IMR-90 (cell line): ENCODE results near the gene WDFY1. TPM values are rescaled to one million over a fixed set of nuclear protein-coding genes. Genes with fewer than 3 reads are reported as not detected.
A peak's percentile ranks its signal among the peaks of the same experiment; 100 is the strongest.

Experiments
- ATAC-seq: fragments of 200-7000 bp; cut with Tn5 transposase; 2 replicates; pipeline ENCODE4 v1.9.1; 2020; ENCODE audit warnings: low read depth, mild to moderate bottlenecking, moderate library complexity
- BruUV-seq: library from RNA; stranded (reverse); fragments of 400-500 nt; replicated peaks from 2 replicates; lab custom pipeline; 2021; lab: Mats Ljungman, UMichigan
- CTCF ChIA-PET: fragments of 300-600 bp; formaldehyde crosslinking; extraction: SDS; loops from one replicate; lab custom pipeline; 2021; ENCODE audit warnings: antibody characterized with exemption; lab: Yijun Ruan, JAX
- POLR2A ChIA-PET: fragments of 300-600 bp; sonication (Branson Sonifier 250); formaldehyde crosslinking; loops from one replicate; lab custom pipeline; 2022; ENCODE audit warnings: antibody characterized with exemption; ENCODE audit not compliant: unreplicated experiment; lab: Charles Lee
- DNase-seq: peaks from one replicate; pipeline ENCODE4 v3.0.0; 2013
- H2AFZ ChIP-seq: replicated peaks from 2 replicates; pipeline ENCODE3; 2013; ENCODE audit warnings: low read length, mild to moderate bottlenecking; ENCODE audit not compliant: poor library complexity
- H2AK5ac ChIP-seq: 2 replicates; pipeline ENCODE4 v1.6.1; 2013; ENCODE audit warnings: low read depth, low read length, inconsistent platforms
- H2AK9ac ChIP-seq: replicated peaks from 2 replicates; pipeline ENCODE3; 2013; ENCODE audit warnings: mild to moderate bottlenecking, low read depth, low read length, moderate library complexity; ENCODE audit not compliant: poor library complexity
- H2BK120ac ChIP-seq: 2 replicates; pipeline ENCODE4 v1.6.1; 2013; ENCODE audit warnings: low read depth, low read length, inconsistent platforms
- H2BK15ac ChIP-seq: 3 replicates; pipeline ENCODE4 v1.6.1; 2013; ENCODE audit warnings: low read depth, low read length, inconsistent platforms
- H2BK20ac ChIP-seq: 2 replicates; pipeline ENCODE4 v1.6.1; 2013; ENCODE audit warnings: low read depth, mild to moderate bottlenecking, inconsistent platforms, low read length, moderate library complexity
- H2BK5ac ChIP-seq: 2 replicates; pipeline ENCODE4 v1.6.1; 2013; ENCODE audit warnings: mild to moderate bottlenecking, low read depth, low read length, inconsistent platforms; ENCODE audit not compliant: poor library complexity, severe bottlenecking
- H3K14ac ChIP-seq: replicated peaks from 2 replicates; pipeline ENCODE4 v1.6.1; 2013; ENCODE audit warnings: low read depth, low read length, inconsistent platforms
- H3K18ac ChIP-seq: 2 replicates; pipeline ENCODE4 v1.6.1; 2013; ENCODE audit warnings: low read depth, low read length, control low read depth
- H3K23ac ChIP-seq: 2 replicates; pipeline ENCODE4 v1.6.1; 2013; ENCODE audit warnings: low read depth, low read length, inconsistent platforms
- H3K27ac ChIP-seq: 2 replicates; pipeline ENCODE4 v1.5.1; 2013; ENCODE audit warnings: mild to moderate bottlenecking, control low read depth, low read length; ENCODE audit not compliant: insufficient read depth
- H3K27me3 ChIP-seq: 2 replicates; pipeline ENCODE4 v1.6.1; 2013; ENCODE audit warnings: low read length; ENCODE audit not compliant: control insufficient read depth, insufficient read depth
- H3K36me3 ChIP-seq: 2 replicates; pipeline ENCODE4 v1.6.1; 2013; ENCODE audit warnings: low read length, mixed read lengths; ENCODE audit not compliant: control insufficient read depth, insufficient read depth
- H3K4ac ChIP-seq: 2 replicates; pipeline ENCODE4 v1.6.1; 2013; ENCODE audit warnings: low read depth, low read length, inconsistent platforms
- H3K4me1 ChIP-seq: 2 replicates; pipeline ENCODE4 v1.6.1; 2013; ENCODE audit warnings: low read length, mixed read lengths; ENCODE audit not compliant: control insufficient read depth, insufficient read depth
- H3K4me2 ChIP-seq: 2 replicates; pipeline ENCODE4 v1.6.1; 2013; ENCODE audit warnings: low read depth, mild to moderate bottlenecking, control low read depth, low read length, moderate library complexity
- H3K4me3 ChIP-seq: 2 replicates; pipeline ENCODE4 v1.5.1; 2013; ENCODE audit warnings: low read depth, mild to moderate bottlenecking, control low read depth, low read length, moderate library complexity; ENCODE audit not compliant: insufficient read depth
- H3K56ac ChIP-seq: 2 replicates; pipeline ENCODE4 v1.6.1; 2013; ENCODE audit warnings: low read length, inconsistent platforms; ENCODE audit not compliant: insufficient read depth; ENCODE audit errors: extremely low read depth
- H3K79me1 ChIP-seq, 2 experiments: 2 replicates each; pipeline ENCODE4 v1.6.1; 2013; ENCODE audit warnings: low read length in 2 of 2, inconsistent platforms in 1 of 2, low read depth in 1 of 2
- H3K9ac ChIP-seq: 2 replicates; pipeline ENCODE4 v1.6.1; 2013; ENCODE audit warnings: low read depth, low read length, control low read depth
- H3K9me1 ChIP-seq: 2 replicates; pipeline ENCODE4 v1.6.1; 2013; ENCODE audit warnings: low read length, inconsistent platforms; ENCODE audit not compliant: insufficient read depth
- H3K9me3 ChIP-seq: 2 replicates; pipeline ENCODE4 v1.6.1; 2013; ENCODE audit warnings: low read length; ENCODE audit not compliant: control insufficient read depth, insufficient read depth
- H4K20me1 ChIP-seq: 2 replicates; pipeline ENCODE4 v1.6.1; 2013; ENCODE audit warnings: low read length, inconsistent platforms; ENCODE audit not compliant: insufficient read depth
- H4K5ac ChIP-seq: 2 replicates; pipeline ENCODE4 v1.6.1; 2013; ENCODE audit warnings: mild to moderate bottlenecking, low read depth, low read length, control low read depth
- H4K8ac ChIP-seq, 2 experiments: 2 replicates each; pipeline ENCODE4 v1.6.1; 2013; ENCODE audit warnings: low read depth in 2 of 2, low read length in 2 of 2, control low read depth in 1 of 2, inconsistent platforms in 1 of 2
- H4K91ac ChIP-seq: 2 replicates; pipeline ENCODE4 v1.6.1; 2013; ENCODE audit warnings: low read depth, low read length, inconsistent platforms; ENCODE audit not compliant: insufficient read depth
- BHLHE40 ChIP-seq: fragments of 150-350 bp; IDR thresholded peaks from 2 replicates; pipeline ENCODE4 v1.6.1; 2016; ENCODE audit warnings: mild to moderate bottlenecking, low read depth, low read length
- CEBPB ChIP-seq: IDR thresholded peaks from 2 replicates; pipeline ENCODE4 v1.6.1; 2012; ENCODE audit warnings: low read depth, low read length, improper control_type of control experiment
- CHD1 ChIP-seq: IDR thresholded peaks from 2 replicates; pipeline ENCODE4 v1.6.1; 2012; ENCODE audit warnings: low read depth, low read length, improper control_type of control experiment
- CTCF ChIP-seq: conservative IDR thresholded peaks from 2 replicates; pipeline ENCODE4 v1.5.1; 2012; ENCODE audit warnings: mild to moderate bottlenecking, low read depth, low read length, improper control_type of control experiment
- ELK1 ChIP-seq: fragments of 150-350 bp; IDR thresholded peaks from 2 replicates; pipeline ENCODE4 v1.6.1; 2016; ENCODE audit warnings: low read depth, mild to moderate bottlenecking, low read length, moderate library complexity, borderline replicate concordance
- FOS ChIP-seq: fragments of 150-350 bp; IDR thresholded peaks from 2 replicates; pipeline ENCODE4 v1.6.1; 2016; ENCODE audit warnings: low read depth, low read length
- MAFK ChIP-seq: IDR thresholded peaks from 2 replicates; pipeline ENCODE4 v1.6.1; 2012; ENCODE audit warnings: low read depth, low read length, improper control_type of control experiment
- MAZ ChIP-seq: IDR thresholded peaks from 2 replicates; pipeline ENCODE4 v1.6.1; 2012; ENCODE audit warnings: low read depth, mild to moderate bottlenecking, low read length, improper control_type of control experiment, moderate library complexity, borderline replicate concordance
- MXI1 ChIP-seq: IDR thresholded peaks from 2 replicates; pipeline ENCODE4 v1.6.1; 2012; ENCODE audit warnings: low read depth, mild to moderate bottlenecking, low read length, moderate library complexity, borderline replicate concordance
- NFE2L2 ChIP-seq: fragments of 150-350 bp; IDR thresholded peaks from 2 replicates; pipeline ENCODE4 v1.6.1; 2016; ENCODE audit warnings: low read depth, mild to moderate bottlenecking, low read length
- POLR2A ChIP-seq: IDR thresholded peaks from 2 replicates; pipeline ENCODE4 v1.6.1; 2012; ENCODE audit warnings: mild to moderate bottlenecking, low read depth, low read length
- RAD21 ChIP-seq: IDR thresholded peaks from 2 replicates; pipeline ENCODE4 v1.6.1; 2012; ENCODE audit warnings: low read length, improper control_type of control experiment
- RCOR1 ChIP-seq: IDR thresholded peaks from 2 replicates; pipeline ENCODE4 v1.6.1; 2012; ENCODE audit warnings: mild to moderate bottlenecking, low read length, improper control_type of control experiment; ENCODE audit not compliant: insufficient replicate concordance
- RFX5 ChIP-seq: IDR thresholded peaks from 2 replicates; pipeline ENCODE4 v1.8.0; 2012; ENCODE audit warnings: low read depth, mild to moderate bottlenecking, low read length, moderate library complexity
- SMC3 ChIP-seq: fragments of 150-350 bp; IDR thresholded peaks from 2 replicates; pipeline ENCODE4 v1.6.1; 2016; ENCODE audit warnings: low read depth, mild to moderate bottlenecking, antibody characterized with exemption, low read length, moderate library complexity
- WGBS, 2 experiments: methylation state at CpG; one replicate each; pipeline versions ENCODE4 v1.1.5 to v1.1.7; 2013; ENCODE audit warnings: missing lambda C conversion rate in 2 of 2; ENCODE audit not compliant: insufficient read length in 1 of 2; ENCODE audit errors: extremely low coverage in 2 of 2; 5-methylcytosine and 5-hydroxymethylcytosine counted together
- dilution Hi-C: fragments of 300-500 bp; cut with HindIII; formaldehyde crosslinking; loops from one replicate; pipeline ENCODE4 v1.14.3; 2018; ENCODE audit warnings: low sequenced_read_pairs; ENCODE audit not compliant: unreplicated experiment
- in situ Hi-C: fragments of 300-500 bp; cut with MboI; formaldehyde crosslinking; loops from 3 replicates; pipeline ENCODE4 v1.14.3; 2019; ENCODE audit warnings: low sequenced_read_pairs, inconsistent platforms, mixed read lengths
- intact Hi-C: fragments of 100-400 bp; cut with micrococcal nuclease; formaldehyde crosslinking; loops from 2 replicates; pipeline ENCODE4 v1.10.0; 2022
- polyA plus RNA-seq, 3 experiments: library from polyadenylated mRNA; depleted of rRNA; stranded (reverse); fragments of >200 nt; gene quantifications; 2 replicates each; pipeline ENCODE4 v1.2.3, GENCODE V29; 2012; ENCODE audit warnings: low replicate concordance in 1 of 3
- total RNA-seq: library from RNA; depleted of rRNA; stranded (reverse); fragments of >200 nt; gene quantifications from 2 replicates; pipeline ENCODE4 v1.2.3, GENCODE V29; 2012

Gene WDFY1
- total and polyA plus RNA-seq, 2 of the 4 experiments (the other 2 are of a cell fraction): 35.6 to 93.6 TPM

GRCh38 chr2:223944166-223944702, 901 bp downstream of the WDFY1 start:
- Histone ChIP-seq H2BK15ac (no peak overlapping the region), H3K14ac (peak overlapping the region; percentile 94), H3K36me3 (no peaks in the 10 kb centered on the region), H3K4ac (peak overlapping the region; percentile 98), H3K9me3 (no peaks in the 10 kb centered on the region), H3K18ac (peak overlapping the region; percentile 39; the same call in 1 of the 2 replicates), H2AK5ac (peak overlapping the region; percentile 86), H2AK9ac (peak overlapping the region; percentile 98), H3K9ac (peak overlapping the region; percentile 94), H2BK5ac (peak overlapping the region; percentile 97), H3K27me3 (no peaks in the 10 kb centered on the region), H3K9me1 (peaks cover 14% of the 10 kb centered on the region), H4K91ac (peak overlapping the region; percentile 81), H4K8ac (peak overlapping the region; percentile 82 to 91; a peak in 2 of 4 replicates), H3K4me1 (peaks cover 9% of the 10 kb centered on the region), H2AFZ (peak overlapping the region; percentile 99), H3K79me1 (peaks cover 14 to 35% of the 10 kb centered on the region in 2 experiments), H3K23ac (peak overlapping the region; percentile 78), H3K4me2 (peak overlapping the region; percentile 95), H2BK120ac (peak overlapping the region; percentile 87), H4K20me1 (peaks cover 19% of the 10 kb centered on the region), H3K56ac (peak overlapping the region; percentile 56; the same call in 1 of the 2 replicates), H2BK20ac (no peak overlapping the region), H4K5ac (peak overlapping the region; percentile 36; the same call in 1 of the 2 replicates), H3K27ac (peak overlapping the region; percentile 98), H3K4me3 (peak overlapping the region; percentile 91)
- BruUV-seq: no TSS peak
- CTCF ChIA-PET: no interaction called here
- DNase-seq (no peak), ATAC-seq (peak; percentile 25)
- 2% methylated on average over 22 of the region's 46 CpGs; no CpG with 5 or more reads in 1 of the 2 experiments for WGBS, 2 experiments
- in situ Hi-C loops (no loop called here), dilution Hi-C loops (no loop called here), intact Hi-C loops (loop anchor here (10.0 kb wide), 1 partner anchor 249 kb away; no protein-coding TSS in a partner anchor)
- TF ChIP-seq RFX5 (no peak), CTCF (no peak), NFE2L2 (no peak), CEBPB (no peak), MAFK (no peak), CHD1 (no peak), SMC3 (no peak), MAZ (no peak), RCOR1 (no peak), MXI1 (no peak), FOS (no peak), ELK1 (no peak), BHLHE40 (no peak), POLR2A (no peak), RAD21 (no peak)
- POLR2A ChIA-PET: no interaction called here
